Caco-2 (cell line): ENCODE data around the gene SATB2. TPM values are rescaled to one million over a fixed set of nuclear protein-coding genes. Genes with fewer than 3 reads are reported as not detected.
A peak's percentile ranks its signal among the peaks of the same experiment; 100 is the strongest.

ENCODE experiments used
- BruUV-seq: library from RNA; stranded (reverse); fragments of 400-500 nt; replicated peaks from 2 replicates; lab custom pipeline; 2021; lab: Mats Ljungman, UMichigan
- CTCF ChIA-PET: fragments of 300-600 bp; sonication (Branson Sonifier 250); formaldehyde crosslinking; loops from one replicate; lab custom pipeline; 2022; ENCODE audit warnings: antibody characterized with exemption; lab: Charles Lee
- POLR2A ChIA-PET: fragments of 300-600 bp; sonication (Branson Sonifier 250); formaldehyde crosslinking; loops from one replicate; lab custom pipeline; 2022; ENCODE audit warnings: antibody characterized with exemption; lab: Charles Lee
- DNase-seq, 2 experiments: peaks; one replicate each; pipeline versions ENCODE4 v3.0.0 to v3.0.0-alpha.2; 2020 to 2022
- H3K27me3 ChIP-seq: replicated peaks from 2 replicates; pipeline ENCODE4 v1.6.0; 2011; ENCODE audit warnings: low read length; ENCODE audit not compliant: control insufficient read depth, insufficient read depth
- H3K36me3 ChIP-seq: 2 replicates; pipeline ENCODE4 v1.5.1; 2011; ENCODE audit warnings: low read length; ENCODE audit not compliant: control insufficient read depth, insufficient read depth
- H3K4me1 ChIP-seq: fragments of 250-450 bp; sonication (Bioruptor Pico); 2 replicates; pipeline ENCODE4 v1.5.1; 2020; ENCODE audit warnings: mild to moderate bottlenecking
- H3K4me3 ChIP-seq: 2 replicates; pipeline ENCODE4 v1.5.1; 2011; ENCODE audit warnings: low read depth, mild to moderate bottlenecking, control low read depth, low read length
- H3K9me3 ChIP-seq: fragments of 250-450 bp; sonication (Bioruptor Pico); 2 replicates; pipeline ENCODE4 v1.5.1; 2020; ENCODE audit warnings: mild to moderate bottlenecking, moderate library complexity
- H3K27ac Mint-ChIP-seq: one replicate; pipeline ENCODE4 v1.8.0; 2022; ENCODE audit warnings: mixed read lengths; ENCODE audit not compliant: unreplicated experiment
- H3K27me3 Mint-ChIP-seq: one replicate; pipeline ENCODE4 v1.8.0; 2022; ENCODE audit warnings: mixed read lengths; ENCODE audit not compliant: insufficient read depth, unreplicated experiment
- H3K36me3 Mint-ChIP-seq: one replicate; pipeline ENCODE4 v1.8.0; 2022; ENCODE audit warnings: mild to moderate bottlenecking, mixed read lengths; ENCODE audit not compliant: insufficient read depth, unreplicated experiment
- H3K4me1 Mint-ChIP-seq: one replicate; pipeline ENCODE4 v1.8.0; 2022; ENCODE audit warnings: low read depth, mixed read lengths; ENCODE audit not compliant: unreplicated experiment
- H3K4me3 Mint-ChIP-seq: one replicate; pipeline ENCODE4 v1.8.0; 2022; ENCODE audit warnings: mild to moderate bottlenecking, moderate library complexity, mixed read lengths; ENCODE audit not compliant: unreplicated experiment
- H3K9me3 Mint-ChIP-seq: one replicate; pipeline ENCODE4 v1.8.0; 2022; ENCODE audit warnings: mixed read lengths; ENCODE audit not compliant: unreplicated experiment
- CTCF ChIP-seq, 2 experiments: fragments of 200-600 bp in 1 of 2; IDR thresholded peaks; 1 replicate in 1 of 2; 2 replicates in 1 of 2; pipeline versions ENCODE4 v1.5.1 to v1.8.0; 2011 to 2022; ENCODE audit warnings: antibody characterized with exemption in 1 of 2, control low read depth in 1 of 2, inconsistent platforms in 1 of 2, low read depth in 1 of 2, low read length in 1 of 2, mild to moderate bottlenecking in 1 of 2, moderate library complexity in 1 of 2; ENCODE audit not compliant: insufficient read depth in 1 of 2, severe bottlenecking in 1 of 2, unreplicated experiment in 1 of 2
- intact Hi-C: fragments of 100-400 bp; cut with micrococcal nuclease; formaldehyde crosslinking; loops from one replicate; pipeline ENCODE4 v1.10.0; 2022; ENCODE audit not compliant: unreplicated experiment
- total RNA-seq: library from RNA; stranded (reverse); gene quantifications from 2 replicates; pipeline ENCODE4 v1.2.3, GENCODE V29; 2022

Gene SATB2
- total RNA-seq, 1 experiment from 2014 or later = 1.1 TPM

GRCh38 chr2:199463708-199464605 lies 6.2 kb upstream of the SATB2 start:
- Mint-ChIP-seq H3K36me3 (peaks cover 6% of the 10 kb centered on the region), H3K9me3 (no peaks in the 10 kb centered on the region), H3K4me3 (peak overlapping the region; percentile 73), H3K27ac (no peak overlapping the region), H3K27me3 (peaks cover 21% of the 10 kb centered on the region), H3K4me1 (no peaks in the 10 kb centered on the region)
- TF ChIP-seq CTCF (IDR thresholded peaks at IDR 0.05; ENCODE audit: insufficient read depth in 1 of 2, low read depth in 1 of 2, low read length in 1 of 2, severe bottlenecking in 1 of 2, unreplicated experiment in 1 of 2) = no peak
- no peak for DNase-seq
- no TSS peak for BruUV-seq
- Histone ChIP-seq H3K4me3 (peak overlapping the region; percentile 42; the same call in 1 of the 2 replicates), H3K9me3 (no peaks in the 10 kb centered on the region), H3K4me1 (peaks cover 11% of the 10 kb centered on the region), H3K36me3 (no peaks in the 10 kb centered on the region), H3K27me3 (no peaks in the 10 kb centered on the region; the same call in 1 of the 2 replicates)
- POLR2A ChIA-PET = no interaction called here
- CTCF ChIA-PET = no interaction called here
- intact Hi-C loops = loop anchor here (5.0 kb wide), 1 partner anchor 442 kb away; no protein-coding TSS in a partner anchor

- ChIA-PET CTCF (no interaction called here), POLR2A (no interaction called here)
- no peaks in the 10 kb centered on the region; the same call in 1 of the 2 replicates for H3K27me3 ChIP-seq
- H3K4me1 ChIP-seq = peaks cover 11% of the 10 kb centered on the region
- peaks cover 19% of the 10 kb centered on the region for H3K27me3 Mint-ChIP-seq
- H3K27ac Mint-ChIP-seq = no peak overlapping the region
- intact Hi-C loops = loop anchor here (5.0 kb wide), 1 partner anchor 441 kb away; no protein-coding TSS in a partner anchor
- TF ChIP-seq CTCF (IDR thresholded peaks at IDR 0.05; ENCODE audit: insufficient read depth in 1 of 2, low read depth in 1 of 2, low read length in 1 of 2, severe bottlenecking in 1 of 2, unreplicated experiment in 1 of 2) = peak; percentile 88 to 92
- no TSS peak for BruUV-seq
- DNase-seq = peak; percentile 74 to 87
- no peaks in the 10 kb centered on the region for H3K9me3 Mint-ChIP-seq
- H3K36me3 ChIP-seq = no peaks in the 10 kb centered on the region
- peak overlapping the region; percentile 42 for H3K4me3 ChIP-seq
- no peaks in the 10 kb centered on the region for H3K9me3 ChIP-seq
- H3K4me3 Mint-ChIP-seq = peak overlapping the region; percentile 73
- H3K4me1 Mint-ChIP-seq = no peaks in the 10 kb centered on the region
- peaks cover 5% of the 10 kb centered on the region for H3K36me3 Mint-ChIP-seq
Measured at GRCh38 chr2:199462956-199463692, 5.4 kb upstream of the SATB2 start.

DNA sequence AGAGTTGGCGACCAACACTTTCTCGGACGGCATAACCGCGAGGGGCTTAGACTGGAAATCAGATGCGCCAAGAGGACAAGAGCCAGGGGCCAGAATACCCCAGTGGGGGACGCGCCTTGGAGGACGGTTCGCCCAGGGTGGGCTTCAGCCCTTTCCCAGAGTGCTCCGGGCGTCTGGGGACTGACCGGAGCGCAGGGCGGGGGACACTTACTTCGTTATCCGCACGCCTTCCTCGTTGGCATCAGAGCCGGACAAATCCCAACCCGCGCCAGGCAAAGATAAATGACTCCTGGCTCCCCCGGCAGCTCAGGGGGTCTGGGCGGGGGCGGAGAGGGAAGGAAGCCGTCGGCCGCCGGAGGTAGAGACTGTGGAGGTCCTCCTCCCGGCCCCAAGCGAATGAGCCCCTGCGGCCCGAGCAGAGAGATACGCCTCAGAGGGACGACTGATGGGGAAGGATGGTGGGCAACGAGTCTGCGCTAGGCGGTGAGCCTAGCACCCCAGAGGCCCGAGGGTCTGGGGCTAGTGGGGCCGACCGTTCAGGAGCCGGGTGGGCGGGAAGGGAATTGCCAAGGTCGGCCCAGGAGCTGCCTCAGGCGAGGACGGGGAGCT lies 4.7 kb upstream of the SATB2 start:
- peaks cover 11% of the 10 kb centered on the region for H3K4me1 ChIP-seq
- CTCF ChIA-PET = interaction anchor here (0.7 kb wide), 1 partner anchor 18 kb away, joined by 3 read pairs; no protein-coding TSS in a partner anchor
- H3K36me3 ChIP-seq = no peaks in the 10 kb centered on the region
- Mint-ChIP-seq H3K36me3 (no peaks in the 10 kb centered on the region), H3K27me3 (peaks cover 16% of the 10 kb centered on the region), H3K4me3 (peak overlapping the region; percentile 73), H3K9me3 (no peaks in the 10 kb centered on the region), H3K27ac (no peak overlapping the region), H3K4me1 (peaks cover under 1% of the 10 kb centered on the region)
- no peak for DNase-seq
- no peaks in the 10 kb centered on the region for H3K9me3 ChIP-seq
- POLR2A ChIA-PET = no interaction called here
- no peak for TF ChIP-seq CTCF (IDR thresholded peaks at IDR 0.05; ENCODE audit: insufficient read depth in 1 of 2, low read depth in 1 of 2, low read length in 1 of 2, severe bottlenecking in 1 of 2, unreplicated experiment in 1 of 2)
- H3K4me3 ChIP-seq = no peak overlapping the region
- BruUV-seq = no TSS peak
- H3K27me3 ChIP-seq = no peaks in the 10 kb centered on the region; the same call in 1 of the 2 replicates
- intact Hi-C loops = loop anchor here (5.0 kb wide), 1 partner anchor 440 kb away; no protein-coding TSS in a partner anchor
